M059J (cell line): Measurements from ENCODE around the gene HMCN2. TPM values are rescaled to one million over a fixed set of nuclear protein-coding genes. Genes with fewer than 3 reads are reported as not detected.

Source experiments
- DNase-seq: peaks from one replicate; pipeline ENCODE4 v3.0.0-alpha.2; 2012; ENCODE audit warnings: low read depth
- total RNA-seq: library from RNA; depleted of rRNA; stranded (reverse); fragments of >200 nt; shearing (Covaris generic); gene quantifications from 2 replicates; pipeline ENCODE4 v1.2.3, GENCODE V29; 2014

HMCN2 gene
- total RNA-seq, 1 experiment from 2014 or later, result not detected

DNA sequence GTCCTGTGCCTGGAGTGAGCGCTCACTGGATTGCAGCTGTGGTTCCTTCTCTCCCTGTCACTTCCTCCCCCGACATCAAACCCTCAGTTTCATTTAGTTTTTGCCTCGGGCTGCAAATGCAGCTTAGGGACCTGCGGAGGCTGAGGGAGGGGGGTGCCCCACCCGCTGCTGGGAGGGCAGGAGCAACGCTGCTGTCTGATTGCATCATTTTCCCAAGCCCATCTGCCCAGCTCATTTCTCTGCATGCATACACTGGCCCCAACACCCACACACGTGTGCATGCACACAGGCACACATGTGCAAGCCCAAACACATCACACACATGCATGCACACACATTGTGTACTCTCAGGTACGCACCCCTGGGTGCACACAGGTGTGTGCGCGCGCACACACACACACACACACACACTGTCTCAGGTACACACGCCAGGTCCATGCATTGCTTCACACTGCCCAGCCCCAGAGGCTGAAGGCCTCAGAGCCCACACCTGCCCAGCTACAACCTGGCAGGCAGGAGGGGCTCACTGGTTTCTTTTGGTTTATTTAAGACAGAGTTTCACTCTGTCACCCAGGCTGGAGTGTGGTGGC, 182.6 kb downstream of the HMCN2 start:
- peak; percentile 33 for DNase-seq

DNA sequence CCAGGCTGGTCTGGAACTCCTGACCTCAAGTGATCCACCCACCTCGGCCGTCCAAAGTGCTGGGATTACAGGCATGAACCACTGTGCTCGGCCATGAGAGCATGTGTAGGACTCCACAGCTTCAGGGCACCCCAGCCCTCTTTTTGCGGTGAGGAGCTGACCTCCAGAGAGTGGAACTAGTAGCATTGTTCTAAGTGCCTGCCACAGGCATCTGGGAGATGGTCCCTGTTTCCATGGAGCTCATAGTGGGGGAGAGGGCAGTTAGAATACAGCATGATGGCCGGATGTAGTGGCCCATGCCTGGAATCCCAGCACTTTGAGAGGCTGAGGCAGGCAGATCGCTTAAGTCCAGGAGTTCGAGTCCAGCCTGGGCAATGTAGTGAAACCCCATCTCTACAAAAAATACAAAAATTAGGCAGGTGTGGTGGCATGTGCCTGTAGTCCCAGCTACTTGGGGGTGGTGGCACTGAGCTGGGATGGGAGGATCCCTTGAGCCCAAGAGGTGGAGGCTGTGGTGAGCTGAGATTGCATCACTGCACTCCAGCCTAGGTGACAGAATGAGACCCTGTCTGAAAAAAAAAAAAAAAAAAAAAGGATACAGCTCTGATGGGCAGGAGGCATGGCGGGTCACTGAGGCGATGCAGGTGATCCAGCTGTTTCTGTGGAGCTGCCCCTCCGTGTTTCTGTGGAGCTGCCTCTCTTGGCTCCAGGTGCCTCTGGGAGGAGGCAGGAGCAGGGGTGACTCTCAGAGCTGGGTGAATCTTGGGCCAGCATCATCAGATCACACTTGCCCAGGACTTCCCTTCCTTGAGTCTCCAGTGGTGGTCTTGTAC, 183.4 kb downstream of the HMCN2 start:
- peak; percentile 42 for DNase-seq

DNA sequence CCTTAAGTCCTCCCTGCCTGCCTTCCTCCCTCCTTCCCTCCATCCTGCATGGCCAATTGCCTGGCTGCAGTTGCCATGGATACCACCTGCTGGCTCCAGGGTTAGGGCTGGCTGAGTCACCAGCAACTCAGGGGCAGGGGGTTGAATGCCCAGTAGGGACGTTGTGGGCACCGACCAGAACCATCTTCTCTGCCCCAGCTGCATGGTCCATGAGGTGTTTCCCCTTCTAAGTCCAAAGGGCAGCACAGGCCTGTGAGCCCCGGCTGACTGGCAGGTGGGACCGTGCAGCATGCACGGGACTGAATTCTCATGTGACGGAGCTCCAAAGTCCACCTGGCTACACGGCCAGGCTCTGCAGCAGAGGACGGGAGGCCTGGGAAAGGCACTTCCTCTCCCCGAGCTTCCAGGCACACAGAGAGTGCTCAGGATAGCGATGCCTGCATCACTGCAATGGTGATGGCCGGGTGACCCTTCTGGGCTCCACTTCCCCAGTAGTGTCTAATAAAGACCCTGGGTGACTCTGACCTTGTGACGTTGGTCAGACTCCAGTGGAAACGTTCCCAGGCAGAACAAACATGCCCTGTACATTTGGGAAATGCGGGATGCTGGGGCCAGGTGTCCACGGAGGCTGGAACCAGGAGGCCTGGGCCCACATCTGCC, 184.9 kb downstream of the HMCN2 start:
- peak; percentile 48 for DNase-seq

DNA sequence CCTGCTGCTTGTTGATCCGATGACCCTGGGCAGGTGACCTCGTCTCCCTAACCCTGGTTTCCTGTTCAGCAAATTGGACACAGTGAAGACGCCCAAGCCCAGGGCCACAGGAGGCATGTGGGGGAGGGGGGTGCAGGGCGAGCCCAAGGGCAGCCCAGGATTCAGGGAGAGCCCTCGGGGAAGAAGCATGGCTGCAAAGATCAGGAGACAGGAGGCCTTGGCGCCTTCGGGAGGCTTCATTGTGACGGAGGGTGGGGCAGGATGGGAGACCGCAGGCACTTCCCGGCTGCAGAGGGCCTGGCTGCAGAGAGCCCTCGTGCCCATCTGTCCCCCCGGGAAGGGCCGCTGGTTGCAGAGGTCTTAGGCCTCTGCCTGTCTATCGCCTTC, 185.4 kb downstream of the HMCN2 start:
- no peak for DNase-seq

DNA sequence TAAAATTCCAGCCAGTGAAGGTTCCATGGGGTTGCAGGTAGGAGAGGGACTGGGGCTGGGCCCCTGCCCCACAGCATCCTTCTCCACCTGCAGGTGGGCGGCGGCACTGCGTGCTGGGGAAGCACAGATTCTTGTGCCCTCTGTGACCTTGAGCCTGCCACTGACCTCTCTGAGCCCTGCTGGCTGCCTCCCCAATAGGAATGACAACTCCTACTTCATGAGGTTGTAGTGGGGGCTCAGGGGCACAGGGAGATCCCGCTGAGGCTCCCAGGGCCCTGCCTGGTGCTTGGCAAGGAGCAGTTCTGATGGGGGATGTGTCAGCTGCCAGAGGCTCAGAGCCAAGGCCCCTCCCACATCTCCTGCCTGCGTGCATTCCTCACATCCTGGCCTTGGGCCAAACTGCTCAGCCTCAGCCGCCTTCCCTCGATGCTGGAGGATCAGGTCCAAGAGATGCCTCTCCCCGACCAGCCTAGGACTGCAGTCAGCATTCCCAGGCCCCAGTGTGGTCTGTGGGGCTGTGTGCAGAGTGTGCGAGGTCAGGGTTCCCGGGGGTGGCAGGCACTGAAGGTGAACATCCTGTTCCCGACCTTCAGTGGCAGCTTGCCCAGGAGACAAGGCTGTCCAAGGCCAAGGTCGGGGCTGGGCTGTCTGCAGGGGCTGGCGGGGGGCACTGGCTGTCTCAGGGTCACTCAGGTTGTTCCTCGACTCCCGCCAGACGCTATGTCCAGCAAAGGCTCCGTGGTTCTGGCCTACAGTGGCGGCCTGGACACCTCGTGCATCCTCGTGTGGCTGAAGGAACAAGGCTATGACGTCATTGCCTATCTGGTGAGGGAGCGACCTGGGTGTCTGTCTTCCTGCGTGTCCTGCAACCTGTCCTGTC, 186.2 kb downstream of the HMCN2 start:
- DNase-seq, result peak; percentile 93

DNA sequence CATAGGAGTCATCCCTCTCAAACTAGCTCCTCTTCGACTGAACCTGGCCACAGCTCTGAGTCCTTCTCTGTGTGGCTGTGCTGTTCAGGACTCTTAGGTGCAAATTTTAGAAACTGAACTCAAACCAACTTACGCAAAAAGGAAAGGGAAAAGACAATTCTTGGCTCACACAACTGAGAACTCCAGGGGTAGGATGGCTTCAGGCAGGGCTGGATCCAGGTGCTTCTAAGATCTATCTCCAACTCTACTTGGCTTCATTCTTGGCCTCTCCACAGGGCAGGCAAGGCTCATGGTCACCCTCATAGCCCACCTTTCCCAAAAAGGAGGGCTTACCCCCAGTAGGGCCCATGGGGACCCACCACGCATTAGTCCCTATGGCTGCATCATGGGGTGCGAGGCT, 187.3 kb downstream of the HMCN2 start:
- DNase-seq, result no peak

DNA sequence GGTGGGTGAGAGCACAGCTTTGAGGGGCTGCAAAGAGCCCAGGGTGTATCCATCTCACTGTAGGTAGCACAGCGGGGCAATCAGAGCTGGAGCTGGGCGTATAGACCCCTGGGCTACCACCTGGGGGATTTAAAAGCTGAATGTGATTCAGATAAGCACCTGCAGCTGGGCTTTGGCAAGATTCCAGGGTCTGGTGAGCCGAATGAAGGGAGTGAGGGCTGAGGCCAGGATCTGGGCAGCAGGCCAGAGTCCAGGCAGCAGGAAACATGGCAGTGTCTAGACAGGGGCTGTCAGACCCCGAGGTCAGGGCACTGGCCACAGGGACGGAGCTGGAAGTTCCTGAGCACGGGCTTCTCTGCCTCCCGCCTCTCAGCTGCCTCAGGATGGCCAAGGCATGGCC, 187.9 kb downstream of the HMCN2 start:
- DNase-seq, result peak; percentile 67

DNA sequence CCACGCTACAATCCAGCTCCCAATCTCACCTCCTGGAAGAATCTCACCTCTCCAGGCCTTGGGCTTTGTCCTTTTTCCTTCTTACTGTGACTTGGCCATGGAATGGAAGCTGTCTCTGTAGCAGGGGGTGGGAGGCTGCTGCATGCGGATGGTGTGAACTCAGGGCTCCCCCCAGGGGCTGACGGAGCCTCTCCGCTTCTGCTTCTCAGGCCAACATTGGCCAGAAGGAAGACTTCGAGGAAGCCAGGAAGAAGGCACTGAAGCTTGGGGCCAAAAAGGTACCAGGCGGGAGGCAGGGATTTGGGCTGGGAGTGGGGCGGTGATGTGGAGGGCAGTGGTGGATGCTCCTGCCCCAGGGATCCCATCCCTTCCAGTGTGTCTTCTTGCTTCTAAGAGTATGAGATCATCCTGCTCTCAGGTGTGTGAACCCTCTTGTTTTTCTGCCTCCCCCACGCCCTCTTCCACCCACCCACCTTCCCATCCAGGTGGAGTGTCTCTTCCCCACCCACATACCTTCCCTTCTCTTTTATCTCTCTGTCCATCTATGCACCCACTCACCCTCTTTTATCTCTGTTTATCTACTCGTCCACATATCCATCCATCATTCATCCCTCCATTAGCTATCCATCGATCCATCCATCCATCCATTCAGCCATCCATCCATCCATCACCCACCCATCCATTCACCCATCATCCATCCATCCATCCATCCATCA, 188.7 kb downstream of the HMCN2 start:
- no peak for DNase-seq

DNA sequence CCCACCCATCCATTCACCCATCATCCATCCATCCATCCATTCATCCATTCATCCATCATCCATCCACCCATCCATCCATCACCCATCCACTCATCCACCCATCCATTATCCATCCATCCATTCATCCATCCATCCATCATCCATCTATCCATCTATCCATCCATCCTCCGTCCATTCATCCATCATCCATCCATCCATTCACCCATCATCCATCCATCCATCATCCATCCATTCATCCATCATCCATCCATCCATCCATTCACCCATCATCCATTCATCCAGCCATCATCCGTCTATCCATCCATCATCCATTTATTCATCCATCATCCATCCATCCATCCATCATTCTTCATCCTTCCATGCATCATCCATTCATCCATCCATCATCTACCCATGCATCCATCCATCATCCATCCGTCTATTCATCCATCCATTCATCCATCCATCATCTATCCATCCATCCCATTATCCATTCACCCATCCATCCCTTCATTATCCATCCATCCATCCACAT, 189.3 kb downstream of the HMCN2 start:
- no peak for DNase-seq

DNA sequence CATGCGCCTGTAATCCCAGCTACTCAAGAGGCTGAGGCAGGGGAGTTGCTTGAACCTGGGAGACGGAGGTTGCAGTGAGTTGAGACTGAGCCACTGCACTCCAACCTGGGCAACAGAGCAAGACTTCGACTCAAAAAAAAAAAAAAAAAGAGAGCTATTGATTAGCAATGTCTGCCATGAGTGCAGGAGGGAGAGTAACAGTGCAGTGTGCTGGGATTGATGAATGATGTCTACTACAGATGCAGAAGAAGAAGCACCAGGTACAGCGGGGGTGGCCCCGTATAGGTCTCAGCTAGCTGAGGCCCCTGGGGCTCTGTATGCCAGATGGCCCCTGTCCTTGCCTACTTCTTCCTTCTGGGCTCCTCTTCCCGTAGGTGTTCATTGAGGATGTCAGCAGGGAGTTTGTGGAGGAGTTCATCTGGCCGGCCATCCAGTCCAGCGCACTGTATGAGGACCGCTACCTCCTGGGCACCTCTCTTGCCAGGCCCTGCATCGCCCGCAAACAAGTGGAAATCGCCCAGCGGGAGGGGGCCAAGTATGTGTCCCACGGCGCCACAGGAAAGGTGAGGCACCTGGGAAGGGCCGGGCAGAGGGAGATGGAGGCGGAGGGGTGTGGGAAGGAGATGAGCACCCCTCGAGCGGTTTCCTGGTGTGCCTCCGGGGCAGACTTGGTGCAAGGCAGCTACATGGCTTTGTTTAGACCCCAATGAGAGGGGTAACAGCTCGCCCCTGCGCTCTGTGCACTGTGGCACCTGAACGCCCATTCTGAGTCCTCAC, 192.7 kb downstream of the HMCN2 start:
- DNase-seq, result no peak

DNA sequence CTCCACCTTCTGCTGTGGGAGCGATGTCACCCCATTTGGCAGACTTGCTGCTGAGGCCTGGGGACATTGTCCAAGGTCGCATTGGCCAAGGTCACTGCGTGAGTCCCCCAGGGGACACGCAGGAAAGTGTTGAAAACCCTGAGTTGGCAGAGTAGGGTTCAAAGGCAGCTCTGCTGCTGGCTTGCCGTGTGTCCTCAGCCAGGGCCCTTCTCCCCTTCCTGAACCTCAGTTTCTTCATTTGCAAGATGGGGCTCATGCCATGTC, 193.2 kb downstream of the HMCN2 start:
- DNase-seq, result no peak

DNA sequence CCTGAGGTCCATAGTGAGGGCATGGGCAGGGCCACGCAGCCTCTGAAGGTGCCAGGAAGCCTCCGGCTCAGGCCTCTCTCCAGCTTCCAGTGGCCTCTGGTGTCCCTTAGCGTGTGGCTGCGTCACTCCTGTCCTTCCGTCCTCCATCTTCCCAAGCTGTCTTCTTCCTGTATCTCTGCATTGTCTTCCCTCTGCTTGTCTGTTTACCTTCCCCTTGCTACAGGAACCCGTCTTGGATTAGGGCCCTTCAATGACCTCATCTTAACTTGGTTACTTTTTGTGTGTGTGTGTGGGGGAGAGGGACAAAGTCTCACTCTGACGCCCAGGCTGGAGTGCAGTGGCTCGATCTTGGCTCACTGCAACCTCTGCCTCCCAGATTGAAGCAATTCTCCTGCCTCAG, 193.6 kb downstream of the HMCN2 start:
- DNase-seq, result no peak

DNA sequence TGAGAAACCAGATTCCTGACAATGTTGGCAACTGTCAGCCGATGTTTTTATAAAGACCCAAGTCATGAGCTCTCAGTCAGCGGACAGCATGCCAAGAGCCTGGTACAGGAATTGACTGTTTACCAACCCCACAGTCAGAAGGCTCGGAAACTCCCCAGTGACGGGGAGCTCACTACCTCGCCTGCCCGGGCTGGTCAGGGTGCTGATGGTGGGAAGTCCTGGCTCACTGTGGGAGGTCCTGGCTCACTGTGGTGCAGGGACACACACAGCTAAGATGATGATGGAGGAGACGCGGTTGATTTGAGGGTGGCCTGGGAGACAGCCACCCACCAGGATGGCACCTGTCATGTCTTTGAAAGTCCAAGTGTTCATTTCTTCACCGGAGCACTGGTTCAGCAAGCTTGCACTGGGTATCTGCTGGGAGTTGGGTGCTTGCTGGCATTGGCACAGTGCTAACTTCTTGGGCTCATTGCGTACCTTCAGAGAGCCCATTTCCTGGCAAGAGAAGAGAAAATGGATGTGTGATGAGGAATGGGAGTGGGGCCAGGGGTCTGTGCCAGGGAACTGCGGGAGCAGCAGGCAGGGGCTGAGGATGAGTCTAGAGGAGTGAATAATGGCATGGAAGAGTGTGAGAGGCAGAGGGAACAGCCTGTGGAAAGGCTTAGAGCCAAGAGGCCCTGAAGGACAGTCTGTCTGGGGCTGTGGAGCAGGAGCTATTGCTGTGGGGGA, 194.5 kb downstream of the HMCN2 start:
- no peak for DNase-seq

DNA sequence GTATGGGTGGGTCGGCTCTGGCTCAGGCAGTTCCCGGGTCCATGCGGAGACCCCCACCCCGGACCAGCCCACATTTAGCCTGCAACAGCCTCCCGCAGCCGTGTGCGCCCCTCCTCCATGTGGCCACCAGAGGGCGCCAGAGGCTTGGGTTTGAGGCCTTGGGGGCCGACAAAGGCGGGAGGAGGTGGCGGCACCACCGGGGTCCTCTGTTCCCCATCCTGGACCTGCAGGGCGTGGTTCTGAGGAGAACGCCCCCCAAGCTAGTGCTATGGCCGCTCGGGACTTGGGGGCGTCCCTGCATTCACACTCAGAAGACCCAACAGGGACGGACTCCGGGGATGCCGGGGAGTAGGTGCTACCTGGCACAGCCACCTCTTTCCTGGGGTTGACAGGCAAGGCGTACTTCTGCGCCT, 195.7 kb downstream of the HMCN2 start:
- DNase-seq, result peak; percentile 48

DNA sequence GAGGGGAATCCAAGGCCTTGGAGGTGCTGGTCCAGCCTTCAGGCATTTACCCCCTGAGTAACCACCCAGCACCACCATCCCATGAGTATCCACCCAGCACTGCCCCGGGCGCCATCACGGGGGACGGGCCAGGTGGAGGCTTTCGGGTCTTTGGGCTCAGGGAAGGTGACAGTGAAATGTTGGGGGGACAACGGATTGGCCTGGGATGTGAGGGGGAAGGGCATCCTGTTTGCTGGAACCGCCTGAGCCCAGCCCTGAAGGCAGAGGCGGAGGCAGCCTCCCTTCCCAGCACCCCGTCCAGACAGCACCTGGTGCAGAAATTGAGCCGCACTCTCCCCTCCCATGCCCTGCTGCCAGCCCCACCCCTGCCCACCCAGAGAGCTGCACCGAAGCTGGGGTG, 196.2 kb downstream of the HMCN2 start:
- no peak for DNase-seq

DNA sequence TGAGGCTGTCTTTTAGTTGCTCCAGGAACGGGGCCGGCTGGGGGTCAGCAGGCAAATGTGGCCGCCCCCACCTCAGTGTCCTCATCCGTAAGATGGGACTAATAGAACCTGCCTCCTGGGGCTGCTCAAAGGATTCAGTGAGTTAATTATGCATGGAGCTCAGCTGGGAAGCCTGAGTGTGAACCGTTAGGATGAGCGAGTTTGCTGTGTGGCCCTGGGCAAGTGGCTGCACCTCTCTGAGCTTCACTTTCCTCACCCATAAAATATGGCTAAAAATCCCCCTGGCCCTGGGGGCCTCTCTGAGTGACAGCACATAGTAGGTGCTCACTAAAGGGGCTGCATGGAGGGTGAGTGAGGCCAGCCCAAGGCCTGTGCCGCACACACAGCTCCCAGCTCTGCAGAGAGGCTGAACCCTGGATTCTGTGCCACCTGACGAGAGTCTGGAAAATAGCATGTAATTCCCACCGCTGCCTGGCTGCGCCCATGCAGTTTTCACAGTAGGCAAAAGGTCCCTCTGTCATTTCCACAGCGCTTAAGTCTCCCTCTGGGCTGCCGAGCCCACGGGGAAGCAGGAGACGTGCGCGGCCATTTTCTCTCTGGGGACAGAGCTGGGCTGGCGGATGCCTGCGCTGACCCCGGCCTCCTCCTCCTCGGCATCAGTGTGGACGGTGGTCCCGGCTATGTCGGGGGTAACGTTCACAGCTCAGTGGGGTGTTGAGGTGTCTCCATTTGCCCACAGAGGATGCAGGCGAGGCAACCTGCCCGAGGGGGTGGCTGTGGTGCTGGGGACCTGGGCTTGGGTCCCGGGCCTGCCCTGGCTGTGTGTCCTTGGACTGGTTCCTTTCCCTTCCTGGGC, 197.4 kb downstream of the HMCN2 start:
- DNase-seq, result no peak

DNA sequence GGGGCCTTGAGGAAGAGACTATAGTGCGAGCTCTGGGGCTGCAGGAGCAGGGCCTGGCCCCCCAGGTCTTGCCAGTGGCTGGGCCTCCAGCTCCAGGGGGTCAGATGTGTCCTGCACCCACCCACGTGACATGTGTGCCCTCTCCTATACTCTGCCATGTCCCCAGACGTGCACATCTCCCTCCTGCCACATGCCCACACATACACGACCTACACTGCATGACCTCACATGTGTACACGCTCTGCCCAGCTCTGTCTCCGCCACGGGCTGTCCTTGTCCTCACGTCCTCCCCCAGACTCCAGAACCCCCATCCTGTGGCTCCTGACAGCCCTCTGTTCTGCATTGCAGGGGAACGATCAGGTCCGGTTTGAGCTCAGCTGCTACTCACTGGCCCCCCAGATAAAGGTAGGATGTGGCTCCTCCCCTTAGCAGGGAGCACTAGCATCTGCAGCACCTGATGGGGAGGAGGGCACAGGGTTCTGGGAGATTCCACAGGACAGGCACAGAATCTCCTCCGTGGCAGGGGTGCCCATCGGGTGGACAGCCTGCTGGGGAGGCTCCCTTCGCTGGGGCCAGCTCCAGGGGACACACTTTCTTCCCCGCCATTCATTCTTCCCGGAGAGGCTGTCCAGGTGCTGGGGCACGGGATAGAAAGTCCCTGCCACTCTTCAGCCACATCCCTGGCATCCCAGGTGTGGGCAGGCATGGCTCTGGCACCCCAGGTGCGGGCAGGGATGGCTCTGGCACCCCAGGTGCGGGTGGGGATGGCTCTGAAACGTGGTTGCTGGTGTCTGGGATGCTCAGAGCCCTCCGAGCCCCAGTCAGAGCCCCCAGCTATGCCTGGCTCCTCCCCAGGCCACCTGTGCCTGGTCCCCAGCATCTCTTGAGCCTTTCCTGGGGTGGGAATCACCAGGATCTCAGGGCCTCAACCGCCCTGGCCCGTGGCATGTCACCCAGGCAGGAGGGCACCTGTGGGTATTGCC, 198.5 kb downstream of the HMCN2 start:
- no peak for DNase-seq
